ENCODE measurements around the gene ERG. TPM values are rescaled to one million over a fixed set of nuclear protein-coding genes. Genes with fewer than 3 reads are reported as not detected.

ERG gene
- total RNA-seq, 2 experiments from 2014 or later, result not detected

DNA sequence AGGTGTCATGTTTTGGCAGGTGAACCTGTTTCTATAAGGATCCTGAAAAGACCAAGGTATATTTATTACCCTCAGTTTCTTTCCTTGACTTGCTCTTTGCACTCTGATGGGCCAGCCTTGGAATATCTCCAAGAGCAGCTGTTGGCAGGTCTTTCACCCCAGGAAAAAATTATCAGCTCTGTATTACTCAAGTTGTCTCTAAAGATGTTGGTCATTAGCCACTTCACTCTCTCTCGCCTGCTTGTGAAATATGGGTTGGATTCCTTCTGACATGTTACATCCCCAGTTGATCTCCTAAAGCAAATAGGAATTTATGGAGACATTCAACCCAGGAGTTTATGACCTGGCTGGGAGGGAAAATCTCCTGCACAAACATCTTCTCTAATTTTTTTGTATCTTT is 155.5 kb downstream of the ERG start:
- H3K9me3 Mint-ChIP-seq, result no peaks in the 10 kb centered on the region
- H3K4me1 Mint-ChIP-seq (ENCODE audit: low read depth), result peaks cover 2% of the 10 kb centered on the region
- no peak overlapping the region for H3K27ac Mint-ChIP-seq
- no peak overlapping the region for H3K4me3 Mint-ChIP-seq
- intact Hi-C loops (cut with micrococcal nuclease), result no loop called here
- H3K27me3 Mint-ChIP-seq, result no peaks in the 10 kb centered on the region
- DNase-seq, result no peak
- POLR2A ChIA-PET, result no interaction called here
- no peaks in the 10 kb centered on the region for H3K36me3 Mint-ChIP-seq
- CTCF ChIA-PET, result interaction anchor here (1.8 kb wide), 1 partner anchor 124 kb away, joined by 4 read pairs; no protein-coding TSS in a partner anchor

DNA sequence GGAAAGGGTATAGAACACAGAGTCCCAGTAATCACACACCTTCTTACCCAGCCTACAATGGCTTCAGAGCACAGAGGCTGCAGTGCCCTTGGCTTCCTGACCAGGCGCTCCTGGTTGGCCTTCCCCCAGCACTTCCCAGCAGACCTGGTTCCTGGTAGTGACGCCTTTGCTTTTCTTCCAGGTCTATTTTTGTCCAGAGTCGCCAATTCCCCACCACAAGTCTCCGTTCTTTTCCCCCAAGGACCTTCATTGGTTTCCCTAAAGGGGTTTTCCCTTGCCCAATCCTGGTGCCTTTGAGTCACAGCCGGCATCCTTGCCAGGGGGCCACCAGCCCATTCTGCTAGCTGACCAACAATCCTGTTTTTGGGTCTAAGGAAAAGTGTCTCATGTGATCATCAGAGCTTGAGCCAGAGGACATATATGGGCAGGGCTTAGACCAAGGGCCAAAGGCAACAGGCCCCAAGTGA is 156.7 kb downstream of the ERG start:
- POLR2A ChIA-PET, result no interaction called here

DNA sequence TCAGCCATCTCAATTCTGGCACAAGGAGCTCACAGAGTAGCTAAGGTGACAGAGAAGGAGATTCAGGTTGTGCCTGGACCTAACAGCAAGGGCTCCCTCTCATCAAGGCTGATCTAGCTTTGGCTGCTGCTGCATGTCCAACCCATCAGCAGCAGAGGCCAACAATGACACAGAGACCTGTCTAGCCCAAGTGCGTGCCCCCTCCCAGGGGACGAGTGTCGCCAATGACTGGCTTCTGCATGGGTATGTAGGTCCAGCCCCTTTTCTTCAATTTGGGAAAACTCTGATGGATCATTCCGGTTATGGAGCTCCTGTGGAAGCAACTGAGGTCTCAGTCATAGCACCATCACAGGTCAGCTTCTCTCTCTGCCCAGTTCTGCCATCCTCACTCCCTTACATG is 158.1 kb downstream of the ERG start:
- Mint-ChIP-seq H3K4me1 (ENCODE audit: low read depth) (no peaks in the 10 kb centered on the region), H3K36me3 (no peaks in the 10 kb centered on the region), H3K27ac (no peak overlapping the region), H3K9me3 (no peaks in the 10 kb centered on the region), H3K4me3 (no peak overlapping the region), H3K27me3 (peaks cover 1% of the 10 kb centered on the region)
- ChIA-PET POLR2A (no interaction called here), CTCF (no interaction called here)
- DNase-seq, result no peak
- intact Hi-C loops (cut with micrococcal nuclease), result no loop called here

More for the DNA sequence above, 156.7 kb downstream of the ERG start:
- intact Hi-C loops (cut with micrococcal nuclease), result no loop called here
- no peak overlapping the region for H3K4me3 Mint-ChIP-seq
- H3K36me3 Mint-ChIP-seq, result no peaks in the 10 kb centered on the region
- H3K27ac Mint-ChIP-seq, result no peak overlapping the region
- DNase-seq, result no peak
- CTCF ChIA-PET, result no interaction called here
- H3K9me3 Mint-ChIP-seq, result no peaks in the 10 kb centered on the region
- H3K4me1 Mint-ChIP-seq (ENCODE audit: low read depth), result no peaks in the 10 kb centered on the region
- no peaks in the 10 kb centered on the region for H3K27me3 Mint-ChIP-seq

DNA sequence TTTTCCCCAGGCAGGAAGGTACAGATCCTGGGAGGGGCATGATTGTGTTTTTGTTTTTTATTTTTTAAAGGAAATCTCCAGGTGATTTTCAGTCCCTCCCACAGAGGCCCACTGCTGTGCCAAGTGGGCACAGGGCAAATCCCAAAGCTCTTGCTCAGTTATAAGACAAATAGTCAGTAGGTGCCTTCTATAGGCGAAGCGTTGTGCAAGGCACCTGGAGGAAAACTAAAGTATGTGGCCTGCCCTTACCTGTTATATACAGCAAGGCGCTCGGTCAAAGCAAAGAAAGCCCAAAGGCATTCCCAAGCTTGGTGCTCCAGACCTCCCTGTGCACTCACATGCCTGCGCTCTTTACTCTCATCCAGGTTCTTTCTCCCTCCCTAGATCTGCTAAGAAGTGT is 160.5 kb downstream of the ERG start:
- H3K36me3 Mint-ChIP-seq, result no peaks in the 10 kb centered on the region
- no peak overlapping the region for H3K4me3 Mint-ChIP-seq
- no peak for DNase-seq
- no peaks in the 10 kb centered on the region for H3K4me1 Mint-ChIP-seq (ENCODE audit: low read depth)
- peaks cover 1% of the 10 kb centered on the region for H3K27me3 Mint-ChIP-seq
- intact Hi-C loops (cut with micrococcal nuclease), result no loop called here
- ChIA-PET POLR2A (no interaction called here), CTCF (no interaction called here)
- no peaks in the 10 kb centered on the region for H3K9me3 Mint-ChIP-seq
- no peak overlapping the region for H3K27ac Mint-ChIP-seq

DNA sequence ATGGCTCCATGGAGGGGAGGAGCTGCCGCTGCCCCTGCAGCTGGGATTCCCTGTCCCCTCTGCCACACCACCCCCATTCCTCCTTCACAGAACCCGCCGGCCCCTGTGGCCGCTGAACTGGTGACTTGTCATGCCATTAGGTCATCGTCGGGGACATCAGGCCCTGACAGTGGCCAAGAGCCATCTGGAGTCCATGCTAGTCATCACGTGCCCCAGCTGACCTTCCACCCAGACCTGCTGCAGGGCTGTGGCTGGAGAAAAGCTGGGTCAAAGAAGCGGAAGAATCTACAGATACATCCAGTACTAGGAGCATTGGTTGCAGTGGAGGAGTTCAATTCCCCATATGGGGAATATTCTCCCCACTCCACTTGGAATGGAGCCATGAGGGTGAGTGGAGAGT is 163.4 kb downstream of the ERG start:
- H3K4me3 Mint-ChIP-seq, result no peak overlapping the region
- H3K27me3 Mint-ChIP-seq, result peaks cover 1% of the 10 kb centered on the region
- H3K27ac Mint-ChIP-seq, result no peak overlapping the region
- DNase-seq, result no peak
- CTCF ChIA-PET, result interaction anchor here (2.4 kb wide), 1 partner anchor 116 kb away, joined by 8 read pairs; no protein-coding TSS in a partner anchor
- intact Hi-C loops (cut with micrococcal nuclease), result no loop called here
- no peaks in the 10 kb centered on the region for H3K36me3 Mint-ChIP-seq
- POLR2A ChIA-PET, result no interaction called here
- H3K9me3 Mint-ChIP-seq, result no peaks in the 10 kb centered on the region
- H3K4me1 Mint-ChIP-seq (ENCODE audit: low read depth), result no peaks in the 10 kb centered on the region

DNA sequence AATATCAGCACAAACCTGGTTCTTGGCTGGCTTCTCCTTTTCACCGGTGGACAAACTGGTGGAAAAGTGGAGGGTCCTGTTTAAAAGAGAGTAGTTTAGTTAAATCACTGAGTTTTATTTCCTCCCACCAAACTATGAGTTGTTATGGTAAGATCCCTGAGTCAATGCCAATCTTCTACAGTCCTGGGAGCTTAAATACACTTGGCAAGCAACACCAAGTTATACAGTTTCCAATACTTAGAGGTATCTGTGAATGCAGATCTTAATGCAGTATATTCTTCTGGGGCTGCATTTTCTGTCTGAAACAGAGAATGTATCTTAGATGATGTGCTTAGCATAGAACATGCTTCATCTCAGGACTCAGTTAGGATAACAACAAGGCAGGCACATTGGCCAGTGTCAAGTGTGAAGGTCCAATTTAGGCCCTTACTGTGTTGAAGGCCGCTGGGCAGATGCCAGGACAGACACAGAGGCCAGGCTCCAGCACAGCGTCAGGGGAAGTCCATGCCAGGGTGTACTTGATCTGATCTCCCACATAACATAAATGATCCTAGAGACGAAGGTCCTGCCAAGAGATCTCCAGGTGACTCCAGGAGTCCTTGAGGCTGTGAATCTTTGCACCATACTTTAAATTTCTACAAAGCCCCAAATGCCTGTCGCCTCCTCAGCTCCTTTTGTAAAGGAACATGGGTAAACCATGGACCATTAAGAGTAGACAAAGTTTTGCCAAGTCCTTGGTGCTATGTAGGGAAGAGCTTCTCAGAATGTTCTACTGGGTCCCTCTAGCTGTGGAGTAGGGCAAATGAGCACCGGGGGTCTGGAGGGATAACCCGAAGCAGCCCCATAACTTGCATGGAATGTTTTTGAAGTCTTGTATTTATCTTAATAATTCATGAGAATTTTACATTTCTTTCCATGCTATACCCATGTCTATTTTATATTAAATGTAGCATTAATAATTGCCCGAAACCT is 164.7 kb downstream of the ERG start:
- intact Hi-C loops (cut with micrococcal nuclease), result no loop called here

DNA sequence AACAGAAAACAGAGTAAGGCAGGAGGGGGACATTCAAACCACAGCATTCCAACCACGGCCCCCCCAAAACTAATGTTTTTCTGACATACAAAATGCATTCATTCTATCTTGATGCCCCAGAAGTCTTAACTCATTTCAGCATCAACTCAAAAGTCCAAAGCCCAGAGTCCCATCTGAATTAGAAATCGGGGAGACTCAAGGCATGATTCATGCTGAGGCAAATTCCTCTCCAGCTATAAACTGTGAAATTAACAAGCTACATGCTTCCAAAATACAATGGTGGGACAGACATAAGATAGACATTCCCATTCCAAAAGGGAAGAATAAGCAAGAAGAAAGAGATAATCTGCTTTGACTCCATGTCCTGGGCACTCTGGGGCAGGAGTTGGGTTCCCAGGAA is 167.6 kb downstream of the ERG start:
- H3K4me1 Mint-ChIP-seq (ENCODE audit: low read depth), result peaks cover 7% of the 10 kb centered on the region
- H3K27ac Mint-ChIP-seq, result no peak overlapping the region
- POLR2A ChIA-PET, result no interaction called here
- H3K9me3 Mint-ChIP-seq, result no peaks in the 10 kb centered on the region
- intact Hi-C loops (cut with micrococcal nuclease), result no loop called here
- no peak overlapping the region for H3K4me3 Mint-ChIP-seq
- CTCF ChIA-PET, result interaction anchor here (1.4 kb wide), 1 partner anchor 112 kb away, joined by 3 read pairs; no protein-coding TSS in a partner anchor
- peaks cover under 1% of the 10 kb centered on the region for H3K27me3 Mint-ChIP-seq
- no peak for DNase-seq
- no peaks in the 10 kb centered on the region for H3K36me3 Mint-ChIP-seq

More for the DNA sequence above, 164.7 kb downstream of the ERG start:
- ChIA-PET CTCF (interaction anchor here (1.2 to 2.4 kb wide), 2 partner anchors 23 to 114 kb away, joined by 5 to 8 read pairs; no protein-coding TSS in a partner anchor), POLR2A (no interaction called here)
- H3K27me3 Mint-ChIP-seq, result peaks cover 1% of the 10 kb centered on the region
- DNase-seq, result no peak
- H3K4me1 Mint-ChIP-seq (ENCODE audit: low read depth), result no peaks in the 10 kb centered on the region
- H3K9me3 Mint-ChIP-seq, result no peaks in the 10 kb centered on the region
- H3K36me3 Mint-ChIP-seq, result no peaks in the 10 kb centered on the region
- H3K4me3 Mint-ChIP-seq, result no peak overlapping the region
- H3K27ac Mint-ChIP-seq, result no peak overlapping the region

Other genes with a start within 250 kb of the ERG start
- gene KCNJ15, start 241.5 kb downstream of the ERG start, total RNA-seq, result under 1 TPM; 0.15 to 0.17 TPM

Measured in activated CD4-positive, alpha-beta memory T cell treated with anti-CD3 and anti-CD28 coated beads for 36 hours (primary cell).